NCI-H748 (cell line): Measurements from ENCODE around the gene SCN2B.
A peak's percentile ranks its signal among the peaks of the same experiment; 100 is the strongest.
"Not testable (repeated sequence)": the region's sequence is repeated elsewhere in the genome, so short reads cannot be mapped to it uniquely, and the experiment has no call there.

Experiments
- DNase-seq: peaks from one replicate; lab custom pipeline; 2025; ENCODE audit not compliant: unreplicated experiment; lab: John Stamatoyannopoulos, UW

SCN2B gene

GRCh38 chr11:118206391-118207031 lies 30.1 kb upstream of the SCN2B start:
- DNase-seq: no peak

- no peak for DNase-seq
Measured at GRCh38 chr11:118205606-118206378, 29.4 kb upstream of the SCN2B start.

- no peak for DNase-seq
Measured at GRCh38 chr11:118202599-118203422, 26.4 kb upstream of the SCN2B start.

GRCh38 chr11:118201966-118202365 lies 25.5 kb upstream of the SCN2B start:
- DNase-seq: no peak

- DNase-seq: no peak
Measured at GRCh38 chr11:118200901-118201680, 24.7 kb upstream of the SCN2B start.

GRCh38 chr11:118200497-118200896 lies 24.1 kb upstream of the SCN2B start:
- no peak for DNase-seq

- no peak for DNase-seq
Measured at GRCh38 chr11:118199135-118199534, 22.7 kb upstream of the SCN2B start.

- peak; percentile 58 for DNase-seq
Measured at GRCh38 chr11:118198370-118198769, 21.9 kb upstream of the SCN2B start.

- DNase-seq: no peak
Measured at GRCh38 chr11:118194835-118195627, 18.6 kb upstream of the SCN2B start.

- DNase-seq: no peak
Measured at GRCh38 chr11:118193910-118194566, 17.6 kb upstream of the SCN2B start.

GRCh38 chr11:118192817-118193216 lies 16.4 kb upstream of the SCN2B start:
- DNase-seq: not testable (repeated sequence)

- DNase-seq: not testable (repeated sequence)
Measured at GRCh38 chr11:118190942-118191506, 14.6 kb upstream of the SCN2B start.

GRCh38 chr11:118186346-118187107 lies 10.1 kb upstream of the SCN2B start:
- no peak for DNase-seq

GRCh38 chr11:118184784-118185579 lies 8.5 kb upstream of the SCN2B start:
- no peak for DNase-seq

- not testable (repeated sequence) for DNase-seq
Measured at GRCh38 chr11:118183691-118184090, 7.3 kb upstream of the SCN2B start.

- no peak for DNase-seq
Measured at GRCh38 chr11:118180300-118180703, 3.9 kb upstream of the SCN2B start.

- no peak for DNase-seq
Measured at GRCh38 chr11:118176778-118177134, 317 bp upstream of the SCN2B start.
